IPS-NIHi11 (cell line): ENCODE data around the gene KLHDC8B.

Experiments
- DNase-seq: peaks from one replicate; pipeline ENCODE4 v3.0.0; 2012; ENCODE audit warnings: mixed read lengths, low spot score

KLHDC8B gene

GRCh38 chr3:49158792-49159191 is 12.6 kb upstream of the KLHDC8B start:
- no peak for DNase-seq

- no peak for DNase-seq
Observed at GRCh38 chr3:49161197-49161596, 10.2 kb upstream of the KLHDC8B start.

- DNase-seq, result no peak
Observed at GRCh38 chr3:49161808-49162530, 9.4 kb upstream of the KLHDC8B start.

- no peak for DNase-seq
Observed at GRCh38 chr3:49162751-49163419, 8.5 kb upstream of the KLHDC8B start.

GRCh38 chr3:49163609-49164008 is 7.8 kb upstream of the KLHDC8B start:
- no peak for DNase-seq

GRCh38 chr3:49164983-49165720 is 6.2 kb upstream of the KLHDC8B start:
- no peak for DNase-seq

- peak; percentile 98 for DNase-seq
Observed at GRCh38 chr3:49165771-49166751, 5.3 kb upstream of the KLHDC8B start, which contains the start of gene CCDC71. Gene CCDC71 (minus strand): TSS chr3:49166331. CDS start chr3:49164208, 2,123 bp downstream.

- no peak for DNase-seq
Observed at GRCh38 chr3:49166752-49167556, 4.4 kb upstream of the KLHDC8B start.

- no peak for DNase-seq
Observed at GRCh38 chr3:49170744-49171118, 667 bp upstream of the KLHDC8B start.

- no peak for DNase-seq
Observed at GRCh38 chr3:49171775-49172500, 540 bp downstream of the KLHDC8B start.

- no peak for DNase-seq
Observed at GRCh38 chr3:49172551-49173041, 1.2 kb downstream of the KLHDC8B start.

GRCh38 chr3:49173116-49173791 is 1.9 kb downstream of the KLHDC8B start:
- peak; percentile 78 for DNase-seq

GRCh38 chr3:49173792-49174170 is 2.4 kb downstream of the KLHDC8B start:
- no peak for DNase-seq

- DNase-seq, result no peak
Observed at GRCh38 chr3:49174397-49174985, 3.1 kb downstream of the KLHDC8B start.

- no peak for DNase-seq
Observed at GRCh38 chr3:49175530-49175929, 4.1 kb downstream of the KLHDC8B start.

GRCh38 chr3:49177073-49177472 is 5.7 kb downstream of the KLHDC8B start:
- DNase-seq, result no peak

GRCh38 chr3:49180116-49180515 is 8.7 kb downstream of the KLHDC8B start:
- DNase-seq, result no peak

- no peak for DNase-seq
Observed at GRCh38 chr3:49181351-49181750, 10.0 kb downstream of the KLHDC8B start.

- no peak for DNase-seq
Observed at GRCh38 chr3:49182682-49183081, 11.3 kb downstream of the KLHDC8B start.
